ENCODE results near the gene TEKT2.

TEKT2 gene

GRCh38 chr1:36083635-36084496 lies at the start of gene TEKT2 (continued):
- no peak for TF ChIP-seq REST (tag by site-specific recombination; IDR thresholded peaks at IDR 0.05)
- no peak for TF ChIP-seq ZNF514 (tag by site-specific recombination; IDR thresholded peaks at IDR 0.05)
- TF ChIP-seq ZBTB7A (tag by site-specific recombination; IDR thresholded peaks at IDR 0.05; ENCODE audit: low read depth) = no peak
- peak; percentile 98 for TF ChIP-seq PRDM10 (tag by site-specific recombination; IDR thresholded peaks at IDR 0.05)
- TF ChIP-seq HOXD13 (CRISPR knock-in tag; IDR thresholded peaks at IDR 0.05; ENCODE audit: borderline replicate concordance) = no peak
- TF ChIP-seq ZIC2 (tag by site-specific recombination; IDR thresholded peaks at IDR 0.05) = peak; percentile 39
- TF ChIP-seq ZNF335 (tag by site-specific recombination; conservative IDR thresholded peaks at IDR 0.05) = peak; percentile 26; the same call in 1 of the 2 replicates
- no peak for TF ChIP-seq ZNF664 (tag by site-specific recombination; IDR thresholded peaks at IDR 0.05)
- TF ChIP-seq OSR2 (tag by site-specific recombination; IDR thresholded peaks at IDR 0.05) = no peak
- no peak for TF ChIP-seq ZNF175 (tag by site-specific recombination; IDR thresholded peaks at IDR 0.05)
- TF ChIP-seq ZNF23 (tag by site-specific recombination; IDR thresholded peaks at IDR 0.05; ENCODE audit: borderline replicate concordance) = no peak
- no peak for TF ChIP-seq ZNF48 (tag by site-specific recombination; IDR thresholded peaks at IDR 0.05)
- no peak for TF ChIP-seq ZNF558 (tag by site-specific recombination; IDR thresholded peaks at IDR 0.05)
- TF ChIP-seq ZNF354C (tag by site-specific recombination; IDR thresholded peaks at IDR 0.05; ENCODE audit: borderline replicate concordance, low read depth) = no peak
- TF ChIP-seq KLF7 (tag by site-specific recombination; IDR thresholded peaks at IDR 0.05; ENCODE audit: borderline replicate concordance) = no peak
- no peak for TF ChIP-seq ZNF274 (IDR thresholded peaks at IDR 0.05; ENCODE audit: low read length)
- no peak for TF ChIP-seq ZNF274 (tag by site-specific recombination; IDR thresholded peaks at IDR 0.05; ENCODE audit: borderline replicate concordance)
- no peak for TF ChIP-seq SCRT2 (tag by site-specific recombination; IDR thresholded peaks at IDR 0.05)
- no peak for TF ChIP-seq ZNF521 (tag by site-specific recombination; IDR thresholded peaks at IDR 0.05)
- no peak for TF ChIP-seq ZFP3 (tag by site-specific recombination; IDR thresholded peaks at IDR 0.05; ENCODE audit: low read depth)
- no peak for TF ChIP-seq ZNF426 (tag by site-specific recombination; IDR thresholded peaks at IDR 0.05)
- TF ChIP-seq ZNF623 (tag by site-specific recombination; IDR thresholded peaks at IDR 0.05) = no peak
- TF ChIP-seq SP2 (tag by site-specific recombination; IDR thresholded peaks at IDR 0.05) = peak; percentile 34
- TF ChIP-seq ZNF423 (tag by site-specific recombination; IDR thresholded peaks at IDR 0.05) = no peak
- TF ChIP-seq BCL6B (tag by site-specific recombination; IDR thresholded peaks at IDR 0.05) = no peak
- TF ChIP-seq GLIS1 (tag by site-specific recombination; IDR thresholded peaks at IDR 0.05) = peak; percentile 85
- TF ChIP-seq ZNF341 (tag by site-specific recombination; IDR thresholded peaks at IDR 0.05; ENCODE audit: low read depth) = peak; percentile 70
- no peak for TF ChIP-seq ZSCAN23 (tag by site-specific recombination; IDR thresholded peaks at IDR 0.05)
- no peak for TF ChIP-seq GFI1B (tag by site-specific recombination; IDR thresholded peaks at IDR 0.05)
- no peak for TF ChIP-seq ZNF362 (tag by site-specific recombination; IDR thresholded peaks at IDR 0.05)
- TF ChIP-seq ZNF10 (tag by site-specific recombination; IDR thresholded peaks at IDR 0.05) = no peak
- no peak for TF ChIP-seq ZNF24 (tag by site-specific recombination; IDR thresholded peaks at IDR 0.05)
- no peak for TF ChIP-seq ZNF404 (tag by site-specific recombination; IDR thresholded peaks at IDR 0.05)

Data from HEK293 (cell line).